UCSD-AML1 (cell line): ENCODE results near the gene MRPL17.
A peak's percentile ranks its signal among the peaks of the same experiment; 100 is the strongest.
"Not testable (repeated sequence)": the region's sequence is repeated elsewhere in the genome, so short reads cannot be mapped to it uniquely, and the experiment has no call there.

ENCODE experiments used
- DNase-seq: peaks from one replicate; lab custom pipeline; 2025; ENCODE audit not compliant: unreplicated experiment; lab: John Stamatoyannopoulos, UW

Gene MRPL17

DNA sequence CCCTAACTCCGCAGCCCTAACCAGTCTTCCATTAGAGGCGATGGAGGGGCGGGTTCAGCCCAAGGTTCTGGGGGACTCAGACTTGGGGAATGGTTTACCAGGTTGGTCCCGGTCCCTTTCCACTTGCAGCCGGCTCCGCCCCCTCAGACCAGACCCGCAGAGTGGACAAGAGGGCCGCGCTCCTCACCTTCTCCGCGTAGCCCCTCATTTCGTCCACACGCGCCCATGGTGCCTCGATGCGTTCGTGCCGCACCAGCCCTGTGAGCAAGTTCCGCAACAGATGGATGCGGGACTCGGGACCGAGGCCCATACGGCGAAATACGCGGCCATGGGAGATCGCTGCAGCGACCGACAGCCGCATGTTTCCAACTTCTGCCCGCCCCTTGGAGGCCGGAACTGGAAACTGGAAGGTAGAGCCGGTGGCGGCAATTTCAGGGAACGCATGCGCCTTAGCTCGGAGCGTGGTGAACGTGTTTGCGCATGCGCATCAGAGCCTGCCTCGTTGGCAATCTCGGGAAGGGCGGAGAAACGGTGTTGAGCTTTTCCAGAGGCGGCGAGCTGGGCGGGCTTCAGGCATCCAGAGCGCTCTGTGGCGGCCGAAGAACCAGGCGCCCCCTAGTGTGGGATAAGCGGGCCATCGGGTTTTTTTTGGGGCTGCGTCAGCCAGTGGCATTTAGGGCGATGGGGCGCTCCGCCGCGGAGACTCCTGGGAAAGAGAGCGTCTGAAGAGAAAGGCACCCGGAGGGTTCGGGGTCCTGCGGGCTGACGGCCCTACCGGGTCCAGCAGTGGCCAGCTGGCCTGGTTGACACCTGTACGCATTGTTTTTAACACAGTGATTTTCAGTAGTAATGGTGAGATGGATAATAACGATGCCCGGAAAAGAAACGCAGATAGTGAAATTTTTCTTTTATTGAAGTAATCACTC, at the start of gene MRPL17:
Gene MRPL17, minus strand, starts transcription at position 405 of the 926 bp plus-strand sequence. Its CDS starts 44 bp downstream, at position 361.
- peak; percentile 99 for DNase-seq

DNA sequence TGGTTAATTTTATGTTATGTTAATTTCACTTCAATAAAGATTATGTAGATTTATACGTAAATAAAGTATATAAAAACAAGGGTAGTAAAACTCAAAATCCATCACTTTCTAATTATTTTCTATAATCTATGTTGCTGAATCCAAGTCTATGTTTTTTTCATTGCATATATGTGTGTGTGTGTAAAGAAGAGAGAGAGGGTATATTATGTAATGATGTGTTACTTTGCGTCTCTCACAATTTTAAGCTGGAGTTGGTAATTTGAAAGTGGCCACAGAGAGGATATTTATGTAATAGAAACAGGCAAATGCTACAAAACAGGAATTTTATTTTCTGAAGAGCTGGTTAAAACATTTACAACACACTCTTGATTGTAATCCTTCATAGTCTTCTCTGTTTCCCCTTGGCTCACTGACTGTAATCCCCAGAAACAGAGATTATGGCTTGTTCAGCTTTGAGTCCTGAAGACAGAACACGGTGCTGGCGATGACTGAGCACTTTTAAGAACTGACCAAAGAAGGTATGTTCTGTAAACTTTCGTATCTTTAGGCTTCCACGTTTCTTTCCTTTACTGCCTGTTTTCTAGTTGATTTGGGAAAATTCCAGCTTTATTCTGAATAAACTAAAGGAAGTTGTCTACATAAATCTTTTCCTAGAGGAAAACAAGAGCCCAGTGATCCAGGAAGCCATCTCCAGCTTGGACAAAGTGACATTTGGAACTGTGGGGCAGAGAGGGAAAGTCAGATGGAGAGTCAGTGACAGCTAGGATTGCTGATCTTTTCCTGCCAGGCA, 45.0 kb upstream of the MRPL17 start:
- DNase-seq = no peak

DNA sequence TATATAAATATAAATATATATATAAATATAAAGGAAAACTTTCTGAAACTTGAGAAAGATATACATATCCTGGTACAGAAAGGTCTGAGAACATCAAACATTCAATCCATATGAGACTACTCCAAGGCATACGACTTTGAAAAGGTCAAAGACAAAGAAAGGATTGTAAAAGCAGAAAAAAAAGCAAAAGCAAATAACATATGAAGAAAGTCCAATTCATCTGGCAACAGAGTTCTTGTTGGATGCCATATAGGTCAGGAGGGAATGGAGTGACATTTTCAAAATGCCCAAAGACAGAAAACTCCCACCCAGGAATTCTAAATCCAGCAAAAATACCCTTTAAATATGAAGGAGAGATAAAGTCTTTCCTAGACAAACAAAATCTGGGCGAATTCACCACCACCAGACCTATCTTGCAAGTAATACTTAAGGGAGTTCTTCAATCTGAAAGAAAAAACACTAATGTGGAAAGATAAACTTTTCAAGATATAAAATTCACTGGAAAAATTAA, 42.3 kb upstream of the MRPL17 start:
- DNase-seq = no peak

DNA sequence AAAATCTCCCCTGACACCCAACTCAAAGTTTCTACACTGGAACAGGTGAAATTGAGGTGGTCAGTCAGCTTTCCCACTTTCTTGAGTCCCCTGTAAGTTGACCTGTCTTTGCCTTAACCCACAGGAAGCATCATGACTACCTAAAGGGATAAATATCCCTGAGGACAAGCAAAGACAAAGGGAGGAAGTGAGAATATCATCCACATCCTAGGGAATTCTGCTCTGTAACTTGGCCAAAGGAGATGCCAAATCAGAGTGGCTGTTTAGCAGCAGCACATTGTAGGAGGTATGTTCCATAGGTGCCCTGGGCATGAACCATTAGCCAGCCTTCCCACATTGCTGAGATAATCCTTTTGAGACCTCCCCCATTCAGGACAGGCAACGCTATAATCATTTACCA, 40.9 kb upstream of the MRPL17 start:
- no peak for DNase-seq

DNA sequence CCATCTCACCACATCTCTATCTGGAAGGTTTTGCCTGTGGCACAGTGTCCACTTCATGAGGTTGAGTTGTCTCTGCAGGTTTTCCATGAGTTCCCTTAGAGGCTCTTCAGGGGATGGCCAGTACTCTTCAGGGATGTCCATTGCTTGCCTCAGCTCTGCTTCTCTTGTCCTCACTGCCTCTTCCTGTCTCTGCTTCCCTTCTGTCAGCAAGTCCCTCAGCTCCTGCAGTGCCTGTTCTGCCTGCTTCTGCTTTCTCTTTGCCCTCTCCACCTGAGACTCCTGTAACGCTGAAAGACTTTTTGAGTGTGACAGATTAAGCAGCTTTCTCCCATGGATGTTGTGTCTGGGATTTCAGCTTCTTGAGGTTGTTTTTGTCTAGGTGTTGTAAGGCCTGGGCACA, 38.2 kb upstream of the MRPL17 start:
- no peak for DNase-seq

DNA sequence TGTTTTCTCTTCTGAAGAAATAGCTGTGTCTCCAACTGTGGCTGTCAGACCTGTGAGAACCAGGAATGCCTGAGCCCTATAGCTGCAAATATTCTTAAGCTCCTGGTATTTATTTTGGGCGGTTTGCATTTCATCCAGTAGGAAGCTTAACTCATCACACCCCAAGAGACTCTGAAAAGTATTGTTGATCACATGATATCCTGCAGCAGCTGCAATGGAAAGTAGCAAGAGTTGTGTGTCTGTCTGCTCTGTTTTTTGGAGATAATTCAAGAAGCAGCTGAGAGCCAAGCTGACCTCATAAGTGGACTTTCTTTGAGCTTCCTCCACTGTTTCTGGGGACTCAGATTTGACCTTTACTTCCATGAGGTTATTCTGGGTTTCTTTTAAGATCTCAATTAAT, 36.4 kb upstream of the MRPL17 start:
- no peak for DNase-seq

DNA sequence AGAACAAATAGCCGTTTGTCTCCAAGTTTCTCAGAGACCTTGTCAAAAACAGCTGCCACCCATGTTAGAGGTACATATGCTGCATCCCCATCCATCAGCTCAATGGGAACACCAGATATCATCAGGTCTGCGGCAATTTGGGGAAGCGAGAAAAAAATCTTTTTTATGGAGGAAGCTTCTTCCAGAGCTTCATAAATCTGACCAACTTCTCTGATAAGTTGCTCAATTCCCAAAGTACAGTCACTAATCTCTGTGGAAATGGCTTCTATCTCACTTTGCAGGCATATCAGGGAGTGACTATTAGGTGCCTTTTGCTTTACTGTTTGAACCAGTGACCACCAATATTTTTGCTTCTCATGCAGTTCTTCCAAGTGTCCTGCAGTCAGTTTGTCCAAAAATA, 34.3 kb upstream of the MRPL17 start:
- no peak for DNase-seq

DNA sequence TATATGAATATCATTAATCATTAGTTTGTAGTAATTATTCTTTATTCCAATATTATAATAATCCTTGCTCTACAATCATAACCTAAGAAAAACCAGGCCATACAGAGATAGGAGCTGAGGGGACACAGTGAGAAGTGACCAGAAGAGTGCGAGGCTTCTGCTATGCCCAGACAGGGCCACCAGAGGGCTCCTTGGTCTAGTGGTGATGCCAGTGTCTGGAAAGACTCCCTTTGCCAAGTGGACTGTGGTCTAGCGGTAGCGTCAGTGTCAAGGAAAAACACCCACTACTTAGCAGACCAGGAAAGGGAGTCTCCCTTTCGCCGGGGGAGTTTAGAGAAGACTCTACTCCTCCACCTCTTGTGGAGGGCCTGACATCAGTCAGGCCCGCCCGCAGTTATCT, 28.4 kb upstream of the MRPL17 start:
- DNase-seq = peak; percentile 20

DNA sequence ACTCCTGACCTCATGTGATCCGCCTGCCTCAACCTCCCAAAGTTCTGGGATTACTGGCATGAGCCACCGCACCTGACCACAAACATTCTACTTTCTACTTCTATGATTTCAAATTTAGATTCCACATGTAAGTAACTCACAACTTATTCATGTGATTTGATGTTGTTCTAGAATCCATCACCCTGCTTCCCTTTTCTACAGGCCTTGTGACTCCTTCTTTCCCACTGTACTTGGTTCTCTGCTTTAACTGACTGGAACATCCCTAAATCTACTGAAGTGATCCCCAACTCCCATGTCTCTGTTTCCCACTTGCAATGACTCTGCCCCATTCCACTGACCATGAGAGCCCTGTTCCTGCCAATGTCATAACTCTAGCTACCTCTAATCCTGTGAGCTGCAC, 25.7 kb upstream of the MRPL17 start:
- DNase-seq = no peak

DNA sequence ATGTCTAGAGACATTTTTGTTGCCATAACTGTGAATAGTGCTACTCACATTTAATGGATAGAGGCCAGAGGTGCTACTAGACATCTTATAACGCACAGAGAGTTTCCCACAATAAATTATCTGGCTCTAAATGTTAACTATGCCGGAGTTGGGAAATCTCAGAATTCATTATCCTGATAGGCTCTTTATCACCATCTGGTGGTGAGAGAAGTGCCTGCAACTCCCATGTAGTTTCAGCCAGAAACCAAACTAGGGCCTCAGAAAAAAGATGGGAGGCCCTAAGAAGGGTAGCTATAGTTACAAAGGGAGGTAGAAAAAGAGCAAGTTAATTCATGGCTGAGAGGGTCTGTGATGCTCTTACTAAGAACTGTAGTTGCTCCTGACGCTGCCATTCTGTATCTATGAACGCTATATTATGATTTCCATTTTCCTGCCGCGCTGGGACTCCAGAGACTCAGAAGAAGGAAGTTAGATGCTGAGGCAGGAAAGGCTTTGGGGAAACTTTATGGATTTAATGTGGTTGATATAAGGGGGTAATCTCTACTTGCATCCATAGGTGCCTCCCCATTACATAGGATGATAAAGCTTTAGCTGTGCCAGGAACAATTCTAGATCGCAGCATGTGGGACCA, 22.9 kb upstream of the MRPL17 start:
- DNase-seq = no peak

DNA sequence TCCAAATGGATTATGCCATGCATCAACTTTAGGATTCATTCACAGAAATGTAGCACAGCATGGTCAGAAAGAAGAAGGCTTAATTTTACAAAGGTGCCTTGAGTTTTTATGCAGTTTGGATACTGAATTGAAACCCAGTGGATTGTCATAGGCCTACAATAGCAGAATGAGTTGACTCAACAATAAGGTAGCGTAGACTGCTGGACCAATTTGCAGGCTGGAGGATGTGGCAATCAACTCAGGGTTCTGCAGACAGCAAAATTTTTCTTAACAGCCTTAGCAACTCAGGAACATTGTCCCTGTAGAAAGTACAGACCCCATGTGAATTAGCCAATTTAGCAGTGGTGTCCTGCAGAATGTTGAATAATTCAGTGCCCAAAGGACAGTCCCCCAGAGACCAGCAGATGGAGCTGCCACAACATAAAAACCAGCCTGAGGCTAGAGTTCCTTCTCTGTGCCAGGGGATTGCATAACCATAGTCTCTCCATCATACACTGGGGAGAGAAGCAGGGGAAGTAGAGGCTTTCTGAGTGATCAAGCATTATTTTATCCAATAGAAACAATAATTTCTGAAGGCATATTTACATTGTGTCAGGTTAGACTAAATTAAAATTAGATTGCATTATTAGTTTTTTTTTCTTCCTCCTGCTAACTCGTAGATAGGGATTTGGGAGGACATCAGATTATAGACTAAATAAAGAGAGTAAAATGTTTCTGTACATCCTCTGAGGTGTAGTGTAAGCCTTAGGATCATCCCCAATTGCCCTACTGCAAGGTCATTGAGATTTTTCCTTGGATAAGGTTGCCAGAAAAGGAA, 20.3 kb upstream of the MRPL17 start:
- peak; percentile 46 for DNase-seq

DNA sequence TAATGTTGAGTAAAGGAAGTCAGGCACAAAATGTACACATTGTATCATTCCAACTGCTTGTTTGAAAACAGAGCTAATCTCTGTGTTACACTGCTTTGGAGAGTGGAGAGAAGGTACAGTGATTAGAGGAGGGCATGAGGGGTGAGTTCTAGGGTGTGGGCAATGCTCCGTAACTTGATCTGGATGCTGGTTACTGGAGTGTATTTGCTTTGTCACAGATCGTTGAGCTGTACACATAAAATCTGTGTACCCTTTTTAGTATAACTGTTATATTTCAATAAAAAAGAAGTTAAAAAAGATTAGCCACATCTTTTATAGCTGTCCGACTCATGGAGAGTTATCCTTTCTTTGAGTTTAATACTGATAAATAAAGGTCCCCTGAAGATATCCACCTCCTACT, 18.8 kb upstream of the MRPL17 start:
- not testable (repeated sequence) for DNase-seq

DNA sequence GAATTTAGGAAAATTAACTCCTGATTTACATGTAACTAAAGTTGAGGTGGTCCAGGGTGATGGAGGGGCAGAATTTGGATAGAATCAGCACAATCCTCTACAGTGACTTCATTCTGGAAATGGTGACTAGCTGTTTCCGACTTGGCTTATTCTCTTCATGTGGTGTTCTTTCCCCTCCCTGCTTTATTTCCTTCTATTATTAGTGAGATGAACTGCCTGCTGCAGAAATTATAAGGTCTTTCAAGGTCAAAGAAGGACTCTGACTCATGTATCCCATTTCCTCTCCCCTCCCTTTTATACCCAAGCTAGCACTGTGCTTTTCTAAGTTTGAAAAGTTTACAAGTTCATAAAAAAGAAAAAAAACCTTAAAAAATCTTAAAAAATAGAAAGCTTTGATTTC, 12.2 kb upstream of the MRPL17 start:
- DNase-seq = no peak

DNA sequence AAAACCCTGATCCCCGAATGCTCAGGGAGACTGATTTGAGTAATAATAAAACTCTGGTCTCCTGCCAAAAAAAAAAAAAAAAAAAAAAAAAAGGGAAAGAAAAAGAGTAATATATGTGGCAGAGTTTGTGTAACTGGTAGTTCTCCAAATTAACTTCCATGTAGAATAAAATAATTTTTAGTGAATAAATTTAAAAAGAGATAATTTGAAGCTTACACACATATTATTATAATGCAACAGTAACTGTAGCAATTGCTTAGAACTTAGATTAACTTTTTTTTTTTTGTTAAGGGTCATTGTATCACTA, 11.0 kb upstream of the MRPL17 start:
- no peak for DNase-seq

DNA sequence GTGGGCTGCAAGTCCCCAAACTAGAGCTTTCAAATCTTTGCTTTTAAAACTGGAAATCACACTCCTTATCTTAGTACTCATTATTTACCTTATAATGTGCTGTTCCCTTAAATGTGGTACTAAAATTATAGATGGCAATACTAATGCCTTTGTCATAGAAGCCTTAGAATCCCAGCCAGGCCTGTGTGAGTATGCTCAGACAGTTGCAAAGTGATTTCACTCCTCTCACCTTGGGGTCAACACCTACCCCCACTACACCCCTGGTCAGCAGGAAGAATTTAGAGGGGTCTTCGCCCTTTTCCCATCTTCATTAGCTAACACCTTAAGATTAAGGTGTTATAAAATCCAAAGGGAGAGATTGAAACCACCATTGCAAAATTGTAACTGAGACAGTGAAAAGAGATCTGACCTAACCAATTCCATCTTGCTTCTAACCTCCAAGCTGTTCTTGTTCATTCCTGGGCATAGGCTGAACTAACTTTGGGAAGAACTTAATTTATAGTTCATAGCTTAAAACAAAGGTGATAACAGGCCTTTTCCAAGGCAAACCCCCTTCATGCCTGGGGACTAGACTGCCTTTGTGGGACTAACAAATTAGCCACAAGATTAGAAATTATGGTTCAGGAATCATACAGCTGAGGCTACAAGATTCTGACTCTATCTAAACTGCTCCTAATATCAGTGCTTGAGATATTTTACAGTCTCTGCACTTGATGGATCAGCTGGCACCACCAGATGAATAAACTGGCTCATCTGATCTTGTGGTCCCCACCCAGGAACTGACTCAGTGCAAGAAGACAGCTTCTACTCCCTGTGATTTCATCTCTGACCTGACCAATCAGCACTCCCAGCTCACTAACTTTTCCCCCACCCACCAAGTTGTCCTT, 10.4 kb upstream of the MRPL17 start:
- DNase-seq = no peak

DNA sequence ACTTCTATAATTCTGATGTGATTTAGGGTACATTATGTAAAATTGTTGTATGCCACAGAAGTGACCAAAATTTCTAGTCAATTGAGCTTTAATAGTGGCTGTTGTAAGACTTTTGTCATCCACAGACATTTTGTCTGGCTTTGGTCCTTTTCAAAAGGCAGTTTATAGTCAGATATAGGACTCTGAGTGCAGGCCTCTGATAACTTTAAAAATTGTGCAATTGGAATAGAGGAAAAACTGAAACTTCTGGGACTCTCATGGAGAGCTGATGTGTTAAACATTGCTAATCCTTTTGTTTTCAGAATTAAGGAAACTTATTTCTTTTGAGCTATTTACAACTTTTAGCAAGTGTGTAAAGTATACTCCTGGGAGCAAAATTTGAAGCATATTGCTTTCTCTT, 9.0 kb upstream of the MRPL17 start:
- DNase-seq = no peak

DNA sequence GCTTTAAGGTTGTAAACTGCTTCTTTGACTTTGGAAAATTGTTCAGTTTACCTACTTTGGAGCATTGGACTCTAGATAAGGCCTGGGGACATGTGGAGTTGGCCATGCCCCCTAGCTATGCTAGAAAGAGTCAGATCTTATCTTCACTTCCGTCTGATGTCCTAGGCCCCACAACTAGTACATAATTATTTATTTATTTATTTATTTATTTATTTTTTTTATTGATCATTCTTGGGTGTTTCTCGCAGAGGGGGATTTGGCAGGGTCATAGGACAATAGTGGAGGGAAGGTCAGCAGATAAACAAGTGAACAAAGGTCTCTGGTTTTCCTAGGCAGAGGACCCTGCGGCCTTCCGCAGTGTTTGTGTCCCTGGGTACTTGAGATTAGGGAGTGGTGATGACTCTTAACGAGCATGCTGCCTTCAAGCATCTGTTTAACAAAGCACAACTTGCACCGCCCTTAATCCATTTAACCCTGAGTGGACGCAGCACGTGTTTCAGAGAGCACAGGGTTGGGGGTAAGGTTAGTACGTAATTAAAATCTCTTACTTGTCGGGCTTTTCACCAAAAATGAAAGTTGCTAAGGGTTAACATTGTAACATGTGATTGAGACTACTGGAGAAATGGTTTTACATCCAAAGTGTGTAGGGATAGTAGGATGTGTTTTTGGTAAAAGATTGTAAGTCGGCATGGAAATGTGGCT, 7.4 kb upstream of the MRPL17 start:
- not testable (repeated sequence) for DNase-seq

DNA sequence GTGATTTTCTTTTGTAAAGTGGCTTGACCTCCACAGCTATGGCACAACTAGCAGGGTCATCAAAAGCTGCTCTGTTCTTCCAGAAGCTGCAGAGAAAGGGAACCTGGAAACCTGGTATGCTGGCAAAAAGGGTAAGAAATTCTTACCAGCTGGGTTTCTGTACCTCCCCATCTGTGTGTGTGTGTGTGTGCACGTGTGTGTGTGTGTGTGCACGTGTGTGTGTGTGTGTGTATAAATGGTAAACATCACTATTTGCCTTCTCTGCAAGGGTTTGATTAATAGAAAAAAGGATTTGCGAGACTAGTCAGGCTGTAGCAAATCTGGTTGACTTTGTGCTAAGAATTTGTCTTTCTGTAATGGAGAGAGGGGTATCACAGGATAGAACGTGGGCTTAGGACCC, 4.7 kb upstream of the MRPL17 start:
- no peak for DNase-seq

DNA sequence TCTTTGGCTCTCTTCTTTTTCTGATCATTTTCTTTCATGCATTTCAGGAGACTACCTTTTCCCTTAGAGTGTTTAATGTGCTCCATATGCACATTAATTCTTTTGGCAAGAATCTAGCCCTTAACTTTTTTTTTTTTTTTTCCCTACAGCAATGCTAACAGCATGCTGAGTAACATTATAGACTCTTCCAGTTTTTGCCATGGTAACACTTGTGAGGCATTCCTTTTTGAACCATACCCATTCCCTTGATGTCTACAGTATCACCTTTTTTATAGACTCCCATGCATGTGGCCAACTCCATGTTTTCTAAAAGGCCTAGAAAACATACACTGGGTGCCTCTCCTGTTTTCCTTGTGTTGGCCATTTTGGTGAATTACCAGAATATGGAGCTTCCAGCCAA, 2.9 kb upstream of the MRPL17 start:
- no peak for DNase-seq
